Measurements from ENCODE around the gene CNTNAP1. TPM values are rescaled to one million over a fixed set of nuclear protein-coding genes. Genes with fewer than 3 reads are reported as not detected.
A peak's percentile ranks its signal among the peaks of the same experiment; 100 is the strongest.

The CNTNAP1 gene
- total and polyA plus RNA-seq, 9 of the 15 experiments (the other 6 are each of a cell fraction or from before 2014, with no cell fraction given) = 0.10 to 1.8 (median 0.62) TPM

DNA sequence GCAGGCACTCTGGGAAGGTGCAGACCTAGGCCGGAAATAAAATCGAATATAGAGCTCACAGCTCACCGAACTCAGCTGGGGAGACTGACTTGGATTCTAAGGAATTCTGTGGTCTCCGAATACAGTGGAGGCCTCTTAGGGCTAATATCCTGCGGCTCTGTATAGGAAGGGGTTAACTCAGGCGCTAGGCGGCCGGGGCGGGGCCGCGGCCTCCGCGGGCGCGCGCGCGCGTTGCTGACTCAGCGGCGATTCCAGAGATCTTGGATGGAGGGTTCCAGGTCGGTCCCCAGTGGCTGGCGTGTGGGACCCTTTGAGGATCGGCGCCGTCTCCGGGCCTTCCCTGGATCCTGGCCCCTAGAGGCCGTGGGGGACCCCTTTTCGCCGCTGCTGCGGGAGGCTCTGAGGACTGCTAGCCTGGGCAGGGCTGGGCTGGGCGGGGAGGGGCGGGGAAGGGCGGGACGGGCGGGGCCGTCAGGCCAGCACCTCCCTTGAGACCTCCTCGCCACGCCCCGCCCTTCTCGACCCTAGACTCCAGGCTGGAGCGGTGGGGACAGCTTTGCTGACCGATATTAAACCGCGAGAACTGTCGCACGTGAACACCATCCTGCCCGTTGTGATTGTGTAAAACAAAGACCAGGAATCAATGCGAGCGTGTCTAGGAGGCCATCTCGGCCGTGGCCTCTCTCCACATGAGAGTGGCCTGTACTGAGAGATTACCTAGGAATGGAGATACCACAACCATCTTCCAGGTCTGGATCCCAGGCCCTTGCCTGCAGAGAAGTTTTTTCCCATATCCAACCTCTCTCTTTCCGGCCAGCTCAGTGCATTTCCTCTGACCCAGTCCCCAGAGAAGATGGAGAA lies 4.2 kb upstream of the CNTNAP1 start (continued):
- TF ChIP-seq ZNF551 (CRISPR knock-in tag; IDR thresholded peaks at IDR 0.05) = no peak
- no peak for TF ChIP-seq ZNF507 (tag; conservative IDR thresholded peaks at IDR 0.05)
- TF ChIP-seq ATF7 (IDR thresholded peaks at IDR 0.05) = peak; percentile 24; the same call in 1 of the 2 replicates
- no peak for TF ChIP-seq ZNF124 (CRISPR knock-in tag; IDR thresholded peaks at IDR 0.05)
- peak; percentile 80 for TF ChIP-seq FOSL1 (tag; conservative IDR thresholded peaks at IDR 0.05)
- TF ChIP-seq, protein P1, sequence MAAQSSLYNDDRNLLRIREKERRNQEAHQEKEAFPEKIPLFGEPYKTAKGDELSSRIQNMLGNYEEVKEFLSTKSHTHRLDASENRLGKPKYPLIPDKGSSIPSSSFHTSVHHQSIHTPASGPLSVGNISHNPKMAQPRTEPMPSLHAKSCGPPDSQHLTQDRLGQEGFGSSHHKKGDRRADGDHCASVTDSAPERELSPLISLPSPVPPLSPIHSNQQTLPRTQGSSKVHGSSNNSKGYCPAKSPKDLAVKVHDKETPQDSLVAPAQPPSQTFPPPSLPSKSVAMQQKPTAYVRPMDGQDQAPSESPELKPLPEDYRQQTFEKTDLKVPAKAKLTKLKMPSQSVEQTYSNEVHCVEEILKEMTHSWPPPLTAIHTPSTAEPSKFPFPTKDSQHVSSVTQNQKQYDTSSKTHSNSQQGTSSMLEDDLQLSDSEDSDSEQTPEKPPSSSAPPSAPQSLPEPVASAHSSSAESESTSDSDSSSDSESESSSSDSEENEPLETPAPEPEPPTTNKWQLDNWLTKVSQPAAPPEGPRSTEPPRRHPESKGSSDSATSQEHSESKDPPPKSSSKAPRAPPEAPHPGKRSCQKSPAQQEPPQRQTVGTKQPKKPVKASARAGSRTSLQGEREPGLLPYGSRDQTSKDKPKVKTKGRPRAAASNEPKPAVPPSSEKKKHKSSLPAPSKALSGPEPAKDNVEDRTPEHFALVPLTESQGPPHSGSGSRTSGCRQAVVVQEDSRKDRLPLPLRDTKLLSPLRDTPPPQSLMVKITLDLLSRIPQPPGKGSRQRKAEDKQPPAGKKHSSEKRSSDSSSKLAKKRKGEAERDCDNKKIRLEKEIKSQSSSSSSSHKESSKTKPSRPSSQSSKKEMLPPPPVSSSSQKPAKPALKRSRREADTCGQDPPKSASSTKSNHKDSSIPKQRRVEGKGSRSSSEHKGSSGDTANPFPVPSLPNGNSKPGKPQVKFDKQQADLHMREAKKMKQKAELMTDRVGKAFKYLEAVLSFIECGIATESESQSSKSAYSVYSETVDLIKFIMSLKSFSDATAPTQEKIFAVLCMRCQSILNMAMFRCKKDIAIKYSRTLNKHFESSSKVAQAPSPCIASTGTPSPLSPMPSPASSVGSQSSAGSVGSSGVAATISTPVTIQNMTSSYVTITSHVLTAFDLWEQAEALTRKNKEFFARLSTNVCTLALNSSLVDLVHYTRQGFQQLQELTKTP (IDR thresholded peaks at IDR 0.05; ENCODE audit: low read depth in 1 of 2, partially characterized antibody in 2 of 2) = no peak
- TF ChIP-seq RAD21 (CRISPR knock-in tag; conservative IDR thresholded peaks at IDR 0.05 in 1 of 2, IDR thresholded peaks at IDR 0.05 in 1 of 2) = no peak
- no peak for TF ChIP-seq ZNF436 (CRISPR knock-in tag; IDR thresholded peaks at IDR 0.05)
- no peak for TF ChIP-seq MYNN (IDR thresholded peaks at IDR 0.05)
- TF ChIP-seq MYNN (CRISPR knock-in tag; IDR thresholded peaks at IDR 0.05) = no peak
- TF ChIP-seq KLF16 (IDR thresholded peaks at IDR 0.05) = no peak
- TF ChIP-seq TFAM (CRISPR knock-in tag; conservative IDR thresholded peaks at IDR 0.05) = no peak
- TF ChIP-seq, protein P2, sequence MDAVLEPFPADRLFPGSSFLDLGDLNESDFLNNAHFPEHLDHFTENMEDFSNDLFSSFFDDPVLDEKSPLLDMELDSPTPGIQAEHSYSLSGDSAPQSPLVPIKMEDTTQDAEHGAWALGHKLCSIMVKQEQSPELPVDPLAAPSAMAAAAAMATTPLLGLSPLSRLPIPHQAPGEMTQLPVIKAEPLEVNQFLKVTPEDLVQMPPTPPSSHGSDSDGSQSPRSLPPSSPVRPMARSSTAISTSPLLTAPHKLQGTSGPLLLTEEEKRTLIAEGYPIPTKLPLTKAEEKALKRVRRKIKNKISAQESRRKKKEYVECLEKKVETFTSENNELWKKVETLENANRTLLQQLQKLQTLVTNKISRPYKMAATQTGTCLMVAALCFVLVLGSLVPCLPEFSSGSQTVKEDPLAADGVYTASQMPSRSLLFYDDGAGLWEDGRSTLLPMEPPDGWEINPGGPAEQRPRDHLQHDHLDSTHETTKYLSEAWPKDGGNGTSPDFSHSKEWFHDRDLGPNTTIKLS (IDR thresholded peaks at IDR 0.05; ENCODE audit: borderline replicate concordance, low read depth) = no peak
- TF ChIP-seq NFIC (IDR thresholded peaks at IDR 0.05) = peak; percentile 3; the same call in 1 of the 2 replicates
- TF ChIP-seq MCM7 (IDR thresholded peaks at IDR 0.05) = no peak
- TF ChIP-seq SRSF9 (IDR thresholded peaks at IDR 0.05; ENCODE audit: borderline replicate concordance, low read depth, low read length) = no peak
- no peak for TF ChIP-seq NR3C1 (CRISPR knock-in tag; IDR thresholded peaks at IDR 0.05)
- TF ChIP-seq CCNT2 (IDR thresholded peaks at IDR 0.05; ENCODE audit: borderline replicate concordance, extremely low read depth, insufficient read length, low read depth, low read length) = peak; percentile 95
- TF ChIP-seq RBM34 (IDR thresholded peaks at IDR 0.05; ENCODE audit: borderline replicate concordance, insufficient read depth, low read length) = no peak
- no peak for TF ChIP-seq ADNP (tag; IDR thresholded peaks at IDR 0.05)
- TF ChIP-seq RBFOX2 (IDR thresholded peaks at IDR 0.05; ENCODE audit: low read depth, low read length) = peak; percentile 86
- no peak for TF ChIP-seq FOXA1 (IDR thresholded peaks at IDR 0.05; ENCODE audit: borderline replicate concordance)
- no peak for TF ChIP-seq FOXA3 (CRISPR knock-in tag; conservative IDR thresholded peaks at IDR 0.05 in 1 of 2, IDR thresholded peaks at IDR 0.05 in 1 of 2)
- peak in 1 of 2 experiments; percentile 37; a peak in 2 of 4 replicates for TF ChIP-seq SIN3A (IDR thresholded peaks at IDR 0.05; ENCODE audit: borderline replicate concordance in 2 of 2, control insufficient read depth in 1 of 2, low read depth in 2 of 2, low read length in 2 of 2)

Measured in K562 (cell line).